Upper lobe of right lung (tissue), 1 donor: ENCODE measurements around the gene TNNT2. TPM values are rescaled to one million over a fixed set of nuclear protein-coding genes. Genes with fewer than 3 reads are reported as not detected.

Experiments
- ATAC-seq: fragments of 200-7000 bp; cut with Tn5 transposase; one replicate; pipeline ENCODE4 v1.9.1; 2020; ENCODE audit warnings: mild to moderate bottlenecking, moderate library complexity
- DNase-seq: peaks from one replicate; pipeline ENCODE4 v3.0.0-alpha.2; 2020
- H3K27ac ChIP-seq: fragments of 200-600 bp; one replicate; pipeline ENCODE4 v1.8.0; 2022
- H3K27me3 ChIP-seq: fragments of 200-600 bp; one replicate; pipeline ENCODE4 v1.8.0; 2022; ENCODE audit warnings: mild to moderate bottlenecking
- H3K36me3 ChIP-seq: fragments of 200-600 bp; one replicate; pipeline ENCODE4 v1.8.0; 2022
- H3K4me1 ChIP-seq: fragments of 200-600 bp; one replicate; pipeline ENCODE4 v1.8.0; 2022
- H3K4me3 ChIP-seq: fragments of 200-600 bp; one replicate; pipeline ENCODE4 v1.8.0; 2022; ENCODE audit warnings: mild to moderate bottlenecking
- H3K9me3 ChIP-seq: fragments of 200-600 bp; one replicate; pipeline ENCODE4 v1.8.0; 2022
- CTCF ChIP-seq: fragments of 200-600 bp; IDR thresholded peaks from one replicate; pipeline ENCODE4 v1.8.0; 2022; ENCODE audit warnings: antibody characterized with exemption
- intact Hi-C: fragments of 100-400 bp; cut with DNase I; formaldehyde crosslinking; loops from one replicate; pipeline ENCODE4 v1.11.0; 2022
- total RNA-seq: library from RNA; stranded (reverse); fragmentation: NEBNext Ultra II Directional; extraction: Animal tissue kit (Norgen Biotek cat#: 25700); gene quantifications from one replicate; pipeline ENCODE4 v1.2.1, GENCODE V29; 2021
- donor health status: DM: no; HTN: yes; CAD: no; lungs with severe emphysema.

TNNT2 gene
- total RNA-seq, 1 donor from 2014 or later = 6.4 TPM

- no peaks in the 10 kb centered on the region for H3K27me3 ChIP-seq
- no peak overlapping the region for H3K4me3 ChIP-seq
- ATAC-seq (no peak), DNase-seq (peak; percentile 43)
- intact Hi-C loops = no loop called here
- H3K36me3 ChIP-seq = no peaks in the 10 kb centered on the region
- no peaks in the 10 kb centered on the region for H3K9me3 ChIP-seq
- H3K27ac ChIP-seq = no peak overlapping the region
- no peak for TF ChIP-seq CTCF
- no peaks in the 10 kb centered on the region for H3K4me1 ChIP-seq
Measured at GRCh38 chr1:201354151-201354900, 23.2 kb downstream of the TNNT2 start.

GRCh38 chr1:201353186-201353940 lies 24.1 kb downstream of the TNNT2 start:
- Histone ChIP-seq H3K27me3 (no peaks in the 10 kb centered on the region), H3K4me3 (no peak overlapping the region), H3K9me3 (no peaks in the 10 kb centered on the region), H3K27ac (no peak overlapping the region), H3K4me1 (no peaks in the 10 kb centered on the region), H3K36me3 (no peaks in the 10 kb centered on the region)
- intact Hi-C loops = no loop called here
- no peak for TF ChIP-seq CTCF
- ATAC-seq (no peak), DNase-seq (peak; percentile 42)

- Histone ChIP-seq H3K4me3 (no peak overlapping the region), H3K9me3 (no peaks in the 10 kb centered on the region), H3K36me3 (no peaks in the 10 kb centered on the region), H3K4me1 (no peaks in the 10 kb centered on the region), H3K27me3 (no peaks in the 10 kb centered on the region), H3K27ac (no peak overlapping the region)
- no peak for TF ChIP-seq CTCF
- no peak for DNase-seq
- ATAC-seq = no peak
- intact Hi-C loops = no loop called here
Measured at GRCh38 chr1:201351617-201352016, 25.9 kb downstream of the TNNT2 start.

GRCh38 chr1:201350884-201351283 lies 26.6 kb downstream of the TNNT2 start:
- Histone ChIP-seq H3K36me3 (no peaks in the 10 kb centered on the region), H3K4me3 (no peak overlapping the region), H3K9me3 (no peaks in the 10 kb centered on the region), H3K27me3 (no peaks in the 10 kb centered on the region), H3K4me1 (no peaks in the 10 kb centered on the region), H3K27ac (no peak overlapping the region)
- intact Hi-C loops = no loop called here
- peak; percentile 38 for DNase-seq
- TF ChIP-seq CTCF = no peak
- no peak for ATAC-seq

GRCh38 chr1:201350361-201350725 lies 27.1 kb downstream of the TNNT2 start:
- DNase-seq = peak; percentile 25
- Histone ChIP-seq H3K27me3 (no peaks in the 10 kb centered on the region), H3K4me3 (no peak overlapping the region), H3K4me1 (no peaks in the 10 kb centered on the region), H3K36me3 (no peaks in the 10 kb centered on the region), H3K9me3 (no peaks in the 10 kb centered on the region), H3K27ac (no peak overlapping the region)
- no peak for ATAC-seq
- no peak for TF ChIP-seq CTCF
- intact Hi-C loops = no loop called here
